ENCODE results near the gene ATXN10.
"Not testable (repeated sequence)": the region's sequence is repeated elsewhere in the genome, so short reads cannot be mapped to it uniquely, and the experiment has no call there.

ATXN10 gene

DNA sequence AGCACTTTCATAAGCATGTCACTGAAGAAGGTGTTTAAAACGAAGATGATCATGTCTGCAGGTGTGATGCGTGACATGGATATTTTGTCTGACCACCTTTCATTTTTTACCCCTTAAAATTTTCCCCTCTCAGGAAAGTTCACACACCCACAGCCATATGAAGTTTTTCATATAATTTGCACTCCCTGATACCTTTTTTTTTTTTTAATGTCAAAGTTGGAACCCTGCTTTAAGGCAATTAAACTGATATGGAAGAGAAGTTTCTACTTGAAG is 104.6 kb downstream of the ATXN10 start:
- DNase-seq (ENCODE audit: extremely low spot score, insufficient read length, low read depth) (no peak), FAIRE-seq (no peak)

DNA sequence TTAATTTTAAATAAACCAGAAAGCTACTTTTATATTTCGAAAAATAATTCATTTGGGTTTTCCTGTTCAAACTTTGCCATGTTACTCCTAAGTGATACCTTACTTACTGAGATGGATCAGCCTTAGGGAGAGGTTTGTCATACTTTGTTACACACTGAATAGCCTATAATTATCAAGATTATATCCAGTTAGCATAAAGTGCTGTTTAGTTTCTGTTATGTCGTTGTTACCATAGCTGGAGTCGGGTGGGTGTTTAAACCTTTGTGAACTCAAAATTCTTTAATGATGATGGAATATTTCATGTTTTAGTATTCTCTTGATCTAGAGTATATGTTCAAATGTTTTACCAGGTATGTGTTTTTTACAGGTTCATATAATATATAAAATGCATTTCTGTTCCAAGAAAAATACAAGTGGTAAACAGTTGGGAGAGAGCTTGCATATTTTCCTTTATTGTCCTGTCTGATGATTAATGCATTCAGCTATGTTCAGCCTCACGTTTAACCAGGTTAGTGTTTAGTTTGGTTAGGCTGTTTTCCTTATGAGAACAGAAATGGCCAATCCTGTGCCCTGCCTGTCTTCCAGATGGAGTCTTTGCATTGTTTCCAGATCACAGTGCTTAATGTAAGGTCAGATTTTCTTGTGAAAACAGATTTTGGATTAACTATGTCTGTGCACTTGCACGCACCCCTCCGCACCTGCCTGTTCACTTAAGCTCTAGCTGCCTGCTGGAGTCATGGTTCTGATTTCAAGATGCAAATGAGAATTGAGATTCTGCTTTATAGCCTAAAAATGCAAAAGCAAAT is 105.6 kb downstream of the ATXN10 start:
- FAIRE-seq: peak; percentile 18
- DNase-seq (ENCODE audit: extremely low spot score, insufficient read length, low read depth): no peak

GRCh38 chr22:45777852-45778375 is 106.3 kb downstream of the ATXN10 start:
- DNase-seq (ENCODE audit: extremely low spot score, insufficient read length, low read depth): no peak
- FAIRE-seq: no peak

DNA sequence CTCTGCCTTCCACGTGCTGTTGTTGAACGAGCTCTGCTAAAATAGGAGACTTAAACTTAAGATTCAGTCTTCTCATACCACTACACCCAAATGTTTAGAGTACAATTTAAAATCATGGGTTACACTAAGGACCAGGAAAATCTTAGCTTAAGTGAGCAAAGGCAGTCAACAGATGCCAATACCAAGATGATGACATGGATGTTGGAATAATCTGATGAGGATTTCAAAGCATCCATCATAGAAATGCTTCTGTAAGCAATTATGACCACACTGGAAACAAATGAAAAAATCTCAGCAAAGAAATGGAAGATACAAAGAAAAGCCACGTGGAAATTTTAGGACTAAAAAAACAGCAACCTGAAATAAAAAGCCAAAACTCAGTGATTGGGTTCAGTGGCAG is 109.8 kb downstream of the ATXN10 start:
- DNase-seq (ENCODE audit: extremely low spot score, insufficient read length, low read depth): no peak
- FAIRE-seq: no peak

DNA sequence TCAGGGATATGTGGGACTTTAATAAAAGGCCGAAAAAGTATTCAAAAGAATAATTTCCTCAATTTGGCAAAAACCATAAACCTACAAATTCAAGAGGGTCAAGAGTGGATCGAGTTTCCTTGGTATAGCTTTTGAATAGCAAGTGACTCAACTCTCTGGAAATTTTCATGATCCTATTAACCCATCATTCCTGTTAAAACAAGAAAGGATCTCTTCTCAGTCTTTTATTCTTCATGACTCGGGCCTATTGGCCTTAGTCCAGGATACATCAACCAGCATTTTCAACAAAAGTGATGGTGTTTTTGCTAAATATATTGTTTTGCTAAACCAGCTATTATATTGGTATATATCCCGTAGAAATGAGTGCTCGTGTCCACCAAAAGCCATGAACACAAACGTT is 110.3 kb downstream of the ATXN10 start:
- FAIRE-seq (no peak), DNase-seq (ENCODE audit: extremely low spot score, insufficient read length, low read depth) (no peak)

DNA sequence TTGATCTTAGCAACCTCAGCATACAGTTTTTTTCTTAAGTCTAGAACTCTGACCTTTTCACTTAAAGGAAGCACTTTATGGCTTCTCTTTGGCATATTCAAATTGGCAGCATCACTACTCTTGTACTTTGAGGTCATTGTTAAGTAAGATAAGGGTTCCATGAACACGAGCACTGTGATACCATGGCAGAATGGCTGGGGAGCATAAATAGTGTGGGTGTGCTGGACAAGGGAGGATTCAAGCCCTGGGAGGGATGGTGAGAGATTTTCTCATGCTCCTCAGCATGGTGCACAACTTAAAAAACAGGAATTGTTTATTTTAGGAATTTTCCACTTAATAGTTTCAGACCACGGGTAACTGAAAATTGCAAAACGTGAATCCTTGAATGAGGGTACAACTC is 111.4 kb downstream of the ATXN10 start:
- FAIRE-seq: no peak
- no peak for DNase-seq (ENCODE audit: extremely low spot score, insufficient read length, low read depth)

DNA sequence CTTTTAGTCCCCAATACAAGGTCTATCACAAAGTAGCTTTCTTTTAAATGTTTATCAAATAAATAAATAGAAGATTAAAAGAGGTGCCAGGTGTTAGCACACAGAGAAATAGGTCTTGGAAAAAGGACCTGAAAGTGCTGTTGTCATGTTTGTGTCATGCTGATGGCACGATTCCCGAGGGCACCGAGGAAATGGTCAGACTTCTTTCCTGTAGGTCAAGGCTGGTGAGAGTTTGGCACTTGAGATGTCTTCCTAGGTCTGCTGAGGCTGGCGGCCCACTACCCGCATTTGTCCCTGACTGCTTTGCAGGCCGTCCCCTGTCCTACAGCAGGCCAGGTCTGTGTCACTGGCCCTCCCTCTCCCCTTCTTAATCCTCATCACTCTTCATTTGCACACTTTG is 112.1 kb downstream of the ATXN10 start:
- no peak for DNase-seq (ENCODE audit: extremely low spot score, insufficient read length, low read depth)
- no peak for FAIRE-seq

GRCh38 chr22:45784357-45785277 is 113.0 kb downstream of the ATXN10 start:
- no peak for DNase-seq (ENCODE audit: extremely low spot score, insufficient read length, low read depth)
- FAIRE-seq: peak; percentile 69

DNA sequence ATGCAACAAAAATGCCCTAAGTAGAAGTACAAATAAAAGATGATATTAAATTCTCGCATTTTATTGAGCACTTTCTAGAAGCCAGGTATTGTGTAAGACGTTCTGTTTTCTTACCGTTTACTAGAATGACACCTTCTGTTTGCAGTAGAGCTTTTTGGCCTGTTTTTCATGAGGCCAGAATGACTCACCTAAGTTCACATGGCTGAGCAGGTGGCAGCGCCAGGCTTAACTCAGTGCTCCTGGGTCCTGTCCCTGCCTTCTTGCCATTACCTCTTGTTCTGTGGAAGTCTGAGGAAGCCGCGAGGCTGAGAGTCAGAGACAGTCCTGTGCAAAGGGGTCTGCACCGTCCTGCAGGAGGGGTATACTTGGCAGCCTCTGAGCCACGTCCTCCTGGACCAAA is 113.8 kb downstream of the ATXN10 start:
- DNase-seq (ENCODE audit: extremely low spot score, insufficient read length, low read depth) (no peak), FAIRE-seq (no peak)

DNA sequence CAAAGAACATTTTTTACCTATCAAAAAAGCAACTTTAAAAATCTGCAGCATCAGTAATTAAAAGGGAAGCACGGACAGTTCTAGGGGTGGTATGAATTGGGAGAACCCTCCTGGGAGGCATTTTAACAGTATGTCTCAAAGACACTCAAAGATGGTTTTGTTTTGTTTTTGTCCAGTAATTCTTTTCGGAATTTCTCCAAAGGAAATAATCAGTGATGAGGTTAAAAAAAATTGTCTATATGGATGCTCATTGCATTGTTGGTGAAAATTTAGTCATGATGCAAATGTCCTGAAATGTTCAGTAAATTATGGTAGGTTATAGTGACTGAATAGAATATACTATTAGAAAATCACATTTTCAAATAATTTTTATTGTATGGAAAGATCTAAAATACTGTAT is 115.1 kb downstream of the ATXN10 start:
- no peak for DNase-seq (ENCODE audit: extremely low spot score, insufficient read length, low read depth)
- FAIRE-seq: no peak

DNA sequence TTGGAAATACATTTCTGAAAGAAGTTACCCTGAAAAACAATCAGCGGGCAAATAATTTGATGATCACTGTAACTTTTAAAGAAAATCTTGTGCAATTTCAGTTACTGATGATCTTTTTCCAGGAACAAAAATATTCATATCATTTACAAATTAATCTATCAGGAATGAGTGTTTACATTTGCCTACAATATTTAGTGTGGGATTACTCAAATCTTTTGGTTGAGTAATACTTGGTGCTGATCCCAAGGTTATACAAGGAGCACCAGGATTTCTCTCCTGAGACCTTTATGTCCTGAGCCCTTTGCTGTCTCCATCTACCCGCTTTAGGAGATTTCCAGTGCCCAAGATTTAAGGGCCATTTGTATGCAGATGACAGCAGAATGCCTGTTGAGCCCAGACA is 116.1 kb downstream of the ATXN10 start:
- DNase-seq (ENCODE audit: extremely low spot score, insufficient read length, low read depth) (no peak), FAIRE-seq (no peak)

GRCh38 chr22:45788522-45788921 is 116.9 kb downstream of the ATXN10 start:
- DNase-seq (ENCODE audit: extremely low spot score, insufficient read length, low read depth) (no peak), FAIRE-seq (no peak)

DNA sequence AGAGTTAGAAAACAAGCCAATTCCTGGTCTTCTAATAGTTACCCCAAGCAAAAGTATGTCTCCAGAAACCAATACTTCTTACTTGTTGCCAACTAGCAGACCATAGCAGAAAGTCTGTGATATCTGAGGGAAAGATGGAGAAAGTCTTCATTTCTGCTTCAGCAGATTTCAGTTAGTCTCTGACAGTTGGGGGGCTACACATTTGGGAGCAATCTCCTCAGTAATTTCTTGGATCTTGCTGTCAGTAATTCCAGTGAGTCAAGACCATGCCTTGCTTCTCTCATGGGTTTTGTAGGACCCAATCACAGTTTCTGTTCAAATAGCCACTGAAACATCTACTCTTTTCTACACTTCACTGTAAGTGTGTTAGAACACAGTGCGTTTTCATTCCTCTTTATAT is 118.8 kb downstream of the ATXN10 start:
- FAIRE-seq (no peak), DNase-seq (ENCODE audit: extremely low spot score, insufficient read length, low read depth) (no peak)

DNA sequence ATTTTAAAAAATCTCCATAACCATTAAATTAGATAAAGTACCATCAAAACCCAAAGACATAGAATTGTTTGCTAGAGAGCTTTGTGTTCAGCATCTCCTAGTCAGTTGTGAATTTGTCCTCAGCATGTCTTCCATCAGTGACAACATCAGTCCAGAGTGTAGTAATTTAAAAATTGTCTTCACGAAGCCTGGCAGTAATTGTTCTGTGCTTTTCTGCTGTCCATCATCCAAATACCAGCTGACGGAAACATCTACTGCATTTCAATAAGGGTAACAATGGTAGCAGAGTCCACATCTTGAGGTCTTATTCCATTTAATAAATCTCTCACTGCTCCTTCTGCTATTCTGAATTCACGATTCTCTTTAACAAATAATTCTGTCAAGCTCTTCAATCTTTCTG is 121.5 kb downstream of the ATXN10 start:
- FAIRE-seq (no peak), DNase-seq (ENCODE audit: extremely low spot score, insufficient read length, low read depth) (no peak)

DNA sequence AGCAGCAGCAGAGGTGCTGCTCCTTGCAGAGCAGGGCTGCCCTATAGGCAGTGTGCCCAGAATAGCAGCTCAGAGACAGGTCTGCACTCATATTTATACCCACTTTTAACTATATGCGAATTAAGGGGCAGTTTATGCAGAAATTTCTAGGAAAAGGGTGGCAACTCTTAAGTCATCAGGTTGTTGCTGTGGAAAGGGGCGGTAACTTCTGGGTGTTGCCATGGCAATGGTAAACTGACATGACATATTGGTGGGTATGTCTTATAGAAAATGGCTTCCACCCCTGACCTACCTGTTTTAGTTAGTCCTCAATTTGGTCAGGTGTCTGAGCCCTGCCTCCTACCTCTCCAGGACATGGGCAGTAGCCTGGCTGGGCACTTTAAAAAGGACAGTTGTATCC is 122.3 kb downstream of the ATXN10 start:
- no peak for DNase-seq (ENCODE audit: extremely low spot score, insufficient read length, low read depth)
- no peak for FAIRE-seq

DNA sequence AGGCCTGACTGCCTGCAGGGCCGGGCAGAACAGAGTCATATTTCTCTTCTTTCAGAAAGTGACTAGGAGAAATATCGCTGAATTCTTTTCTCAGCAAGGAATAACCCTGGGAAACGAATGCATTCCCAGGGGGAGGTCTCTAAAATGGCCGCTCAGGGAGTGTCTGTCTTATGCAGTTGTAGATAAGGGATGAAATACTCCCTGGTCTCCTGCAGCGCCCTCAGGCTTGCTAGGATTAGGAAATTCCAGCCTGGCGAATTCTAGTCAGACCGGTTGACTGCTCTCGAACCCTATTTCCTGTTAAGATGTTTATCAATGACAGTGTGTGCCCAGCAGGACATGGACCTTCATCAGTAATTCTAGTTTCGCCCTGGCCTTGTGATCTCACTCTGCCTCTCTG is 124.4 kb downstream of the ATXN10 start:
- not testable (repeated sequence) for DNase-seq (ENCODE audit: extremely low spot score, insufficient read length, low read depth)

GRCh38 chr22:45799291-45799690 is 127.7 kb downstream of the ATXN10 start:
- FAIRE-seq (peak; percentile 59), DNase-seq (ENCODE audit: extremely low spot score, insufficient read length, low read depth) (no peak)

More for the DNA sequence above, 124.4 kb downstream of the ATXN10 start:
- FAIRE-seq: not testable (repeated sequence)

DNA sequence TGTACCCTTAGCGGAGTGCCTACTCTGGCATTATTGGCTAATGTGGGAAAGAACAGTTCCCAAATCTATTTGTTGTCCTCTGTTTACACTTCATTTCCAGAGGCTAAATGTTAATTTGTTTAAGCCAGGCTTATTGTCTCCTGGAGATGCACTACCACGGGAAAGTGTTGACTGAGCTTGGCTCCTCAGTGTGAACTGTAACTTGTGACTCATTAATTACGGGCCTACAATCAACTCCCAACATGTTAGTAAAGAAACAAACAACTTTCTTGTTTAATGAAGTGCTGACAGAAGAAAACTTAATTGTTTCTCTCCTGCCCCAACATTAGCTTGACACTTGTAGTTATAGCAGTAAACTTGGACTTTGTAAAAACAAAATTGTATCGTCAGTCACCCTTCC is 130.4 kb downstream of the ATXN10 start:
- FAIRE-seq (no peak), DNase-seq (ENCODE audit: extremely low spot score, insufficient read length, low read depth) (no peak)

- FAIRE-seq (no peak), DNase-seq (ENCODE audit: extremely low spot score, insufficient read length, low read depth) (no peak)
Observed at GRCh38 chr22:45804319-45804985, 132.8 kb downstream of the ATXN10 start.

DNA sequence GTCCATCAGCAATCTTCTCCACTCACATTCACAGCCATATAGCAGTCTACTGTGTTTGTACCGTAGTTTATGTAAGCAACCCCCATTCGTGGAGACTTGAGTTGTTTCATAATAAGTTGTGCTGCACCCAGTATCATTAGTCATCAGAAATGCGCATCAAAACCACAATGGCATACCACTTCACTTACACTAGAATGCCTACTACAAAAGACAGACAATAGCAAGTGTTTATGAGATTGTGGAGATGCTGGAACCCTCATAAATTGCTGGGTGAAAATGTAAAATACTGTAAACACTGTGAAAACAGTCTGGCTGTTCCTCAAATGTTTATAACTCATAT is 133.3 kb downstream of the ATXN10 start:
- no peak for FAIRE-seq
- DNase-seq (ENCODE audit: extremely low spot score, insufficient read length, low read depth): no peak

- DNase-seq (ENCODE audit: extremely low spot score, insufficient read length, low read depth) (no peak), FAIRE-seq (no peak)
Observed at GRCh38 chr22:45805413-45805812, 133.8 kb downstream of the ATXN10 start.
